GM18502 (cell line): ENCODE data around the gene GFOD2.

Source experiments
- ATAC-seq: cut with Tn5 transposase; IDR thresholded peaks from one replicate; pipeline ENCODE4 v1.9.1; 2021; ENCODE audit warnings: mild to moderate bottlenecking; ENCODE audit not compliant: unreplicated experiment, poor library complexity

GFOD2 gene

DNA sequence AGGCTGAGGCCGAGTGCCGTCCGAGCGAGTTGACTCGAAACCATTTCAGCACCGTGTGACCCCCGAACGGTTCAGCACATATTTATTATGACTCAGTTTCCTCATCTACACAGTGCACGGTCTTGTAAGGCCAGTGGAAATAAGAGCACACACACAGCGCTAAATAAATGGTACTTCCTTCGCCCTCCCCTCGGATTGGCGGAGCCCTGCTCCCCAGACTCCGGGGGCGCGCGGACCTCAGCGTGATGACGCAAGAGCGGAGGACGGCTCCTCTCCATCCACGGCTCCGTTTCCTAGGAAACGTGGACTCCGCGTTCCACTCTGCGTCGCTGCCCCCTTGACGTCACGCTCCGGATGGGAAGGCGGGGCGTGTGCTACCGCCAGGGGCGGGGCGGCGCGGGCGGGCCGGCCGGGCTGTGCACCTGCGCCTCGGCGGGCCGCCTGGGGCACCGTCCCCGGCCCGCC lies 58.5 kb downstream of the GFOD2 start, which contains the start of gene PARD6A:
PARD6A (plus strand) TSS at position 397 of the 465 bp plus-strand sequence. CDS start 79 bp downstream, outside the sequence.
- peak; percentile 79 for ATAC-seq

GRCh38 chr16:67659675-67660563 lies 59.2 kb downstream of the GFOD2 start, which contains the start of gene ACD:
ACD (minus strand) TSS chr16:67660260; CDS start chr16:67660220, 40 bp downstream.
- peak; percentile 62 for ATAC-seq

GRCh38 chr16:67658849-67659674 lies 60.1 kb downstream of the GFOD2 start:
- ATAC-seq = no peak

GRCh38 chr16:67657751-67658518 lies 61.2 kb downstream of the GFOD2 start:
- ATAC-seq = no peak

- ATAC-seq = no peak
These were observed 62.0 kb downstream of the GFOD2 start for GRCh38 chr16:67657017-67657608.

DNA sequence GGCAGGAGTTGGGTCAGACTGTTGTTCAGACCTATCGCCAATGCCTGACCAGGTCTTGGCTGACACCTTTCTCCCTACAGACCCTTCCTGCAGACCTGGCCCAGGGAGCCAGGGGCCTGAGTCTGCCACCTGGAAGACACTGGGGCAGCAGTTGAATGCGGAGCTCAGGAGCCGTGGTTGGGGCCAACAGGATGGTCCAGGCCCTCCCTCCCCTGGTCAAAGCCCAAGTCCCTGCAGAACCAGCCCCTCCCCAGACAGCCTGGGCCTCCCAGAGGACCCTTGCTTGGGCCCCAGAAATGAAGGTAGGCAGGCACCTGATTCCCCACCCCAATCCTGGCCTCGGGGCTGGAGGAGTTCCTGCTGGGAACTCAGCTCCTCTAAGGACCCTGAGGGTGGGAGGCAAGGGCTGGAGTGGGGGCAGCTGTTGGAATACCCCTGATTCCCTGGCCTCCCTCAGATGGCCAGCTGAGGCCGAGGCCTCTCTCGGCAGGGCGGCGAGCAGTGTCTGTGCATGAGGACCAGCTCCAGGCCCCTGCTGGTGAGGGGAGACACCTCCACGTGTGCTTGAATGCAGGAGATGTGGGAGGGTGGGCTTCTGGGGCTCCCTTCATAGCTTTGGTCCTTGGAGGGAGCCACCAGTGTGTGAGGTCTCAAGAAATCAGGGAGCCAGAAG lies 62.6 kb downstream of the GFOD2 start:
- ATAC-seq = no peak

DNA sequence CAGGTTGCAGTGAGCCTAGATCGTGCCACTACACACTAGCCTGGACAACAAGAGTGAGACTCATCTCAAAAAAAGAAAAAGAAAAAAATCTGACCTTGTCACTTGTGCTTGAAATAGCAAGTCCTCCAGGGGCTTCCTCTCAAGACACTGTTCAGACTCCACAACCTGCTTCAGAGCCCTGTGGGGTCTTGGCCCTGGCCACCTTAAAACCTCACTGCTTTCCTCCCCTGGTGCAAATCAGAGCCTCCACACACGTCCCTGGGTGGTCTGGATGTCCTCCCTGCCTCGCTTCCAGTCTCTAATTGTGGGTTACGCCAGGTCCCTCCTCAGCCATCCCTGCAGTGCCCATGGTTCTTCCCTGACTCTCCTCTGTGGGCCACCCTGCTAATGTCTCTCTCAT lies 63.8 kb downstream of the GFOD2 start:
- ATAC-seq = no peak

GRCh38 chr16:67654403-67654911 lies 64.7 kb downstream of the GFOD2 start:
- ATAC-seq = no peak

DNA sequence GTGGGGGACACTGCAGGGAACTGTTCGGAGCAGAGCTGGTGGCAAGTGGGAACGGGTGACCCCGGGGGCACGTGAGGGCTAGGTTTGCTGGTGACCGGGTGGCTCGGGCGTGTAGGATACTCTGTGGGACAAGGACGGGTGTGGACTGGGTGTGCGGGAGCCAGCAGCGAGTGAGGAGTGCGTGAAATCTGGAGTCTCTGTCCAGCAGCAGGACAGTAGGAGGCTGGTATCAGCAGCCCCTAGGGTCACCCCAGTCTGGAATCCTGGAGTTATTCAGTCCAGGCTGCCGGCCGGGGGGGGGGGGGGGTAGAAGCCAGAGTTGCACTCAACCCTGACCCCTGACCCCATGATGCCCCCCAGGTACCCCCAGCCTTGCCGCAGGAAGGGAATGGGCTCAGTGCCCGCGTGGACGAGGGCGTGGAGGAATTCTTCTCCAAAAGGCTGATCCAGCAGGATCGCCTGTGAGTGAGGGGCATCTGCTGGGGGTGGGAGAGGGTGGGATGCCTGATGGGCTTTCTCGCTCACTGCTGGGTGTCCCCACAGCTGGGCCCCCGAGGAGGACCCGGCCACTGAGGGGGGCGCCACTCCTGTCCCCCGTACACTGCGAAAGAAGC lies 65.2 kb downstream of the GFOD2 start:
- no peak for ATAC-seq

DNA sequence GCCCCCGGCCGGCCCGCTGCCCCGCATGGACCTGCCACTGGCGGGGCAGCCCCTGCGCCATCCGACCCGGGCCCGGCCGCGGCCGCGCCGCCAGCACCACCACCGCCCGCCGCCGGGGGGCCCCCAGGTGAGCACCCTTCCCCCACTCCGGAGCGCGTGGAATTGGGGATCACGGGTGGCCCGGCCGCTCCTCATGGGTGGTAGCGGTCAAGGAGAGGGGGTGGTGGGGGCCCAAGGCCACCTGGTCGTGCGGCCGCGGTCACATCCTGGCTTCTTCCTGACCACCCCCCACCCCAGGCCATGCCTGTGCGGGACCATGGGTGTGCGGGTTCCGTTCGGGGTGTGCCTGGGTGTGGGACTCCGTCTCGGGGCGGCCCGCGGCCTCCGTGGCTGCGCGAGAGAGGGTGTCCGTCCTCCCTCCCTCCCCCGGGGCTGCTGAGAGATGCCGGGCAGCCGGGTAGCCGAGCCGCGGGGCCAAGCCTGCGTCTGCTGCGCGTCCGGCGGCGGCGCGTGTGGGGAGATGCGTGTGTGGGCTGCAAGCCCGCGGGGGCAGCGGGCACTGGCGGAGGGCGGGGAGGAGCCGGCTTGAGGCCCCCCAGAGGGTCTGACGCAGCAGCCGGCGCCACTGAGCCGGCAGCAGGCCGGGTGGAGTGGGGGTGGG lies 65.9 kb downstream of the GFOD2 start:
- no peak for ATAC-seq

GRCh38 chr16:67652578-67653127 lies 66.5 kb downstream of the GFOD2 start:
- no peak for ATAC-seq

DNA sequence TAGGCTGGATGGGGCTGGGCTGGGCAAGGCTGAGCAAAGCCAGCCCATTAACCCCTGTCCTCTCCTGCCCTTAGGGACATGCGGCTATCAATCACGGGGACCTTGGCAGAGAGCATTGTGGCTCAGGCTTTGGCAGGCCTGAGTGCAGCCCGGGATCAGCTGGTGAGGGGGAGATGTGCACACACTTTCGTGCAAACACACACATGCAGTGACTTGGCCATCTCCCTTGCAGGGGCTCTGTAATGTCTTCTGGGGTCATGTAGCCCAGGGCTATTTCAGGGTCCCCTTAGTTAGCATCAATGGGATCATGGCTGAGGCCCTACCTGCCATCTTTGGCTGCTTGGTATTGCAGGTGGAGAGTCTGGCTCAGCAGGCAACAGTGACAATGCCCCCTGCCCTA lies 67.3 kb downstream of the GFOD2 start:
- no peak for ATAC-seq

- ATAC-seq = no peak
These were observed 68.1 kb downstream of the GFOD2 start for GRCh38 chr16:67651039-67651438.

DNA sequence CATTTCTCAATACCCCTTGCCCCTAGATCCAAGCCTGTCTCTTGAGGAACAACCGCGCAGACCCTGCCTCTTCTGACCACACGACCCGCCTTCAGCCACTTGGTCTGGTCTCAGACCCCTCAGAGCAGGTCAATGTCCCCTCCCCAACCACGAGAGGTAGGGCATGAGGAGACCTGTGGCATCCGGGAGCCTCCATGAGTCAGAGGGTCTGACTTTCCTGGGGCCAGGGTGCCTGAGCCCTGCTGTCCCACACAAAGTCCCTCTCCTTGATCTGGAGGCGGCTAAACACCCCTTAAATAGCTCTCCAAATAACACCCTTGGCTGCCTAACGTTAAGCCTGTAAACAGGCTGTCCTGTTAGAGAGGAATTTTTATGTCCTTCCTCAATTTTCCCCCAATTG lies 69.1 kb downstream of the GFOD2 start:
- ATAC-seq = no peak

DNA sequence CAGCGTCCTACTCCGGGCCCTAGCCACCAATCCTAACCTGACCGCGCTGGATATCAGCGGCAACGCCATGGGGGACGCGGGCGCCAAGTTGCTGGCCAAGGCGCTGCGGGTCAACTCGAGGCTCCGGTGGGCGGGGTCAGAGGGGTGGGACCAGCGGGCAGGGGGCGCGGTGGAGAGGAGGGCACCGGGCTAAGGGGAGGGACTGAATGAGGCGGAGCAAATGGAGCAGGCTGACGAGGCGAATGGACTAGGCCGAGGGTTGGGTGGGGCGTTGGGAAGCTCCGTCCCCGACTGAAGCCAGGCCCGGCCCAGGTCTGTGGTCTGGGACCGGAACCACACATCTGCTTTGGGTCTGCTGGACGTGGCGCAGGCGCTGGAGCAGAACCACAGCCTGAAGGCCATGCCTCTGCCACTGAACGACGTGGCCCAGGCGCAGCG lies 69.6 kb downstream of the GFOD2 start:
- ATAC-seq = no peak

GRCh38 chr16:67648764-67649407 lies 70.2 kb downstream of the GFOD2 start:
- ATAC-seq = no peak

DNA sequence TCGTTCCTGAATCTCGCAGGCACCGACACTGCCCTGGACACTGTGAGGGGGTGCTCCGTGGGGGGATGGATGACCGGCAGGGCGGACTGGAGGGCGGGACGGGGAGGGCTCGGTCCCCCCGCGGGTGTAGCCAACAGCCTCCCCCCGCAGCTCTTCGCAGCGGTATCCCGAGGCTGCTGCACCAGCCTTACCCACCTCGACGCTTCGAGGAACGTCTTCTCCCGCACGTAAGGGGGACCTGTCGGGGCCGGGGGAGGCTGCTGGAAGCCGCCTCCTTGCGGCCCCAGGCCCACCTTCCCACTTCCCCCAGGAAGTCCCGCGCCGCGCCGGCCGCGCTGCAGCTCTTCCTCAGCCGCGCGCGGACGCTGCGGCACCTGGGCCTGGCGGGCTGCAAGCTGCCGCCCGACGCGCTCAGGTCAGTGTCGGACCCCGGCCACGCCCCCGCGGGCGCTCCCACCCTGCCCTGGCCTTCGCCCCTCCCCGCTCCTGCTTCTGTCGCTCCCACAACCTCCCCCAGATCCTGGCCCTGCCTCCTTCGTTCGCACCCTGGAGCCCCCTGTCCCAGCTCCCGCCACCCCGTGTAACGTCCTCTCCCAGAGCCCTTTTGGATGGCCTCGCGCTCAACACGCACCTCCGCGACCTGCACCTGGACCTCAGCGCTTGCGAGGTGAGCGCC lies 70.9 kb downstream of the GFOD2 start:
- no peak for ATAC-seq
